ENCODE data around the gene POLR2J.

- TF ChIP-seq, protein P1, sequence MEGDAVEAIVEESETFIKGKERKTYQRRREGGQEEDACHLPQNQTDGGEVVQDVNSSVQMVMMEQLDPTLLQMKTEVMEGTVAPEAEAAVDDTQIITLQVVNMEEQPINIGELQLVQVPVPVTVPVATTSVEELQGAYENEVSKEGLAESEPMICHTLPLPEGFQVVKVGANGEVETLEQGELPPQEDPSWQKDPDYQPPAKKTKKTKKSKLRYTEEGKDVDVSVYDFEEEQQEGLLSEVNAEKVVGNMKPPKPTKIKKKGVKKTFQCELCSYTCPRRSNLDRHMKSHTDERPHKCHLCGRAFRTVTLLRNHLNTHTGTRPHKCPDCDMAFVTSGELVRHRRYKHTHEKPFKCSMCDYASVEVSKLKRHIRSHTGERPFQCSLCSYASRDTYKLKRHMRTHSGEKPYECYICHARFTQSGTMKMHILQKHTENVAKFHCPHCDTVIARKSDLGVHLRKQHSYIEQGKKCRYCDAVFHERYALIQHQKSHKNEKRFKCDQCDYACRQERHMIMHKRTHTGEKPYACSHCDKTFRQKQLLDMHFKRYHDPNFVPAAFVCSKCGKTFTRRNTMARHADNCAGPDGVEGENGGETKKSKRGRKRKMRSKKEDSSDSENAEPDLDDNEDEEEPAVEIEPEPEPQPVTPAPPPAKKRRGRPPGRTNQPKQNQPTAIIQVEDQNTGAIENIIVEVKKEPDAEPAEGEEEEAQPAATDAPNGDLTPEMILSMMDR (conservative IDR thresholded peaks at IDR 0.05; ENCODE audit: low read depth in 2 of 2): no peak
- TF ChIP-seq EZH2 (IDR thresholded peaks at IDR 0.05; ENCODE audit: low read depth, unreplicated experiment) (no peak), REST (IDR thresholded peaks at IDR 0.05; ENCODE audit: unreplicated experiment) (no peak), CREB1 (CRISPR knock-in tag; IDR thresholded peaks at IDR 0.05; ENCODE audit: low read depth) (no peak), POLR2AphosphoS5 (IDR thresholded peaks at IDR 0.05; ENCODE audit: low read depth) (no peak), EZH2phosphoT487 (IDR thresholded peaks at IDR 0.05; ENCODE audit: unreplicated experiment) (no peak), JUNB (IDR thresholded peaks at IDR 0.05; ENCODE audit: unreplicated experiment) (no peak), ZNF114 (CRISPR knock-in tag; IDR thresholded peaks at IDR 0.05) (no peak), ZNF331 (CRISPR knock-in tag; IDR thresholded peaks at IDR 0.05; ENCODE audit: low read depth) (no peak), NANOG (IDR thresholded peaks at IDR 0.05; ENCODE audit: borderline replicate concordance) (no peak)
- TF ChIP-seq, protein P2, sequence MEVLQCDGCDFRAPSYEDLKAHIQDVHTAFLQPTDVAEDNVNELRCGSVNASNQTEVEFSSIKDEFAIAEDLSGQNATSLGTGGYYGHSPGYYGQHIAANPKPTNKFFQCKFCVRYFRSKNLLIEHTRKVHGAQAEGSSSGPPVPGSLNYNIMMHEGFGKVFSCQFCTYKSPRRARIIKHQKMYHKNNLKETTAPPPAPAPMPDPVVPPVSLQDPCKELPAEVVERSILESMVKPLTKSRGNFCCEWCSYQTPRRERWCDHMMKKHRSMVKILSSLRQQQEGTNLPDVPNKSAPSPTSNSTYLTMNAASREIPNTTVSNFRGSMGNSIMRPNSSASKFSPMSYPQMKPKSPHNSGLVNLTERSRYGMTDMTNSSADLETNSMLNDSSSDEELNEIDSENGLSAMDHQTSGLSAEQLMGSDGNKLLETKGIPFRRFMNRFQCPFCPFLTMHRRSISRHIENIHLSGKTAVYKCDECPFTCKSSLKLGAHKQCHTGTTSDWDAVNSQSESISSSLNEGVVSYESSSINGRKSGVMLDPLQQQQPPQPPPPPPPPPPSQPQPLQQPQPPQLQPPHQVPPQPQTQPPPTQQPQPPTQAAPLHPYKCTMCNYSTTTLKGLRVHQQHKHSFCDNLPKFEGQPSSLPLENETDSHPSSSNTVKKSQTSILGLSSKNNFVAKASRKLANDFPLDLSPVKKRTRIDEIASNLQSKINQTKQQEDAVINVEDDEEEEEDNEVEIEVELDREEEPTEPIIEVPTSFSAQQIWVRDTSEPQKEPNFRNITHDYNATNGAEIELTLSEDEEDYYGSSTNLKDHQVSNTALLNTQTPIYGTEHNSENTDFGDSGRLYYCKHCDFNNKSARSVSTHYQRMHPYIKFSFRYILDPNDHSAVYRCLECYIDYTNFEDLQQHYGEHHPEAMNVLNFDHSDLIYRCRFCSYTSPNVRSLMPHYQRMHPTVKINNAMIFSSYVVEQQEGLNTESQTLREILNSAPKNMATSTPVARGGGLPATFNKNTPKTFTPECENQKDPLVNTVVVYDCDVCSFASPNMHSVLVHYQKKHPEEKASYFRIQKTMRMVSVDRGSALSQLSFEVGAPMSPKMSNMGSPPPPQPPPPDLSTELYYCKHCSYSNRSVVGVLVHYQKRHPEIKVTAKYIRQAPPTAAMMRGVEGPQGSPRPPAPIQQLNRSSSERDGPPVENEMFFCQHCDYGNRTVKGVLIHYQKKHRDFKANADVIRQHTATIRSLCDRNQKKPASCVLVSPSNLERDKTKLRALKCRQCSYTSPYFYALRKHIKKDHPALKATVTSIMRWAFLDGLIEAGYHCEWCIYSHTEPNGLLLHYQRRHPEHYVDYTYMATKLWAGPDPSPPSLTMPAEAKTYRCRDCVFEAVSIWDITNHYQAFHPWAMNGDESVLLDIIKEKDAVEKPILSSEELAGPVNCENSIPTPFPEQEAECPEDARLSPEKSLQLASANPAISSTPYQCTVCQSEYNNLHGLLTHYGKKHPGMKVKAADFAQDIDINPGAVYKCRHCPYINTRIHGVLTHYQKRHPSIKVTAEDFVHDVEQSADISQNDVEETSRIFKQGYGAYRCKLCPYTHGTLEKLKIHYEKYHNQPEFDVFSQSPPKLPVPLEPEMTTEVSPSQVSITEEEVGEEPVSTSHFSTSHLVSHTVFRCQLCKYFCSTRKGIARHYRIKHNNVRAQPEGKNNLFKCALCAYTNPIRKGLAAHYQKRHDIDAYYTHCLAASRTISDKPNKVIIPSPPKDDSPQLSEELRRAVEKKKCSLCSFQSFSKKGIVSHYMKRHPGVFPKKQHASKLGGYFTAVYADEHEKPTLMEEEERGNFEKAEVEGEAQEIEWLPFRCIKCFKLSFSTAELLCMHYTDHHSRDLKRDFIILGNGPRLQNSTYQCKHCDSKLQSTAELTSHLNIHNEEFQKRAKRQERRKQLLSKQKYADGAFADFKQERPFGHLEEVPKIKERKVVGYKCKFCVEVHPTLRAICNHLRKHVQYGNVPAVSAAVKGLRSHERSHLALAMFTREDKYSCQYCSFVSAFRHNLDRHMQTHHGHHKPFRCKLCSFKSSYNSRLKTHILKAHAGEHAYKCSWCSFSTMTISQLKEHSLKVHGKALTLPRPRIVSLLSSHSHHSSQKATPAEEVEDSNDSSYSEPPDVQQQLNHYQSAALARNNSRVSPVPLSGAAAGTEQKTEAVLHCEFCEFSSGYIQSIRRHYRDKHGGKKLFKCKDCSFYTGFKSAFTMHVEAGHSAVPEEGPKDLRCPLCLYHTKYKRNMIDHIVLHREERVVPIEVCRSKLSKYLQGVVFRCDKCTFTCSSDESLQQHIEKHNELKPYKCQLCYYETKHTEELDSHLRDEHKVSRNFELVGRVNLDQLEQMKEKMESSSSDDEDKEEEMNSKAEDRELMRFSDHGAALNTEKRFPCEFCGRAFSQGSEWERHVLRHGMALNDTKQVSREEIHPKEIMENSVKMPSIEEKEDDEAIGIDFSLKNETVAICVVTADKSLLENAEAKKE (CRISPR knock-in tag; IDR thresholded peaks at IDR 0.05): no peak
- TF ChIP-seq, protein P3, sequence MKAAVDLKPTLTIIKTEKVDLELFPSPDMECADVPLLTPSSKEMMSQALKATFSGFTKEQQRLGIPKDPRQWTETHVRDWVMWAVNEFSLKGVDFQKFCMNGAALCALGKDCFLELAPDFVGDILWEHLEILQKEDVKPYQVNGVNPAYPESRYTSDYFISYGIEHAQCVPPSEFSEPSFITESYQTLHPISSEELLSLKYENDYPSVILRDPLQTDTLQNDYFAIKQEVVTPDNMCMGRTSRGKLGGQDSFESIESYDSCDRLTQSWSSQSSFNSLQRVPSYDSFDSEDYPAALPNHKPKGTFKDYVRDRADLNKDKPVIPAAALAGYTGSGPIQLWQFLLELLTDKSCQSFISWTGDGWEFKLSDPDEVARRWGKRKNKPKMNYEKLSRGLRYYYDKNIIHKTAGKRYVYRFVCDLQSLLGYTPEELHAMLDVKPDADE (IDR thresholded peaks at IDR 0.05): no peak
Measured at GRCh38 chr7:102454468-102454867, 24.3 kb downstream of the POLR2J start.
